ENCODE measurements around the gene FGR. TPM values are rescaled to one million over a fixed set of nuclear protein-coding genes. Genes with fewer than 3 reads are reported as not detected.
"Not testable (repeated sequence)": the region's sequence is repeated elsewhere in the genome, so short reads cannot be mapped to it uniquely, and the experiment has no call there.

Gene FGR
- total RNA-seq, 1 donor from 2014 or later, result 0.21 TPM

DNA sequence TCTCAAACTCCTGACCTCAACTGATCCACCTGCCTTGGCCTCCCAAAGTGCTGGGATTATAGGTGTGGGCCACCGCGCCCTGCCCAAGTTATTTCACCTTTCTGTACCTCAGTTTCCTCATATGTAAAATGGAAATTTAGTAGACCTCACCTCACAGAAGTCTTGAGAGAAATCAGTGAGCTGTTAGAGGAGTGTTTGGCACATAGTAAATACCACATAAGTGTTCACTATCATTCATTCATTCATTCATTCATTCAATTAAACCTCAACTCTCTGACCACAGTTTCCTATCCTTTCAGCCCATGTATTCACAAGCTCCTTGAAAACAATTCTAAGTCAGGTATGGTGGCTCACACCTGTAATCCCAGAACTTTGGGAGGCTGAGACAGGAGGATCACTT, 3.8 kb upstream of the FGR start:
- intact Hi-C loops (cut with micrococcal nuclease), result no loop called here
- no peak for DNase-seq (ENCODE audit: low spot score)
- H3K4me1 Mint-ChIP-seq (ENCODE audit: low read depth), result peaks cover 35% of the 10 kb centered on the region
- H3K4me3 Mint-ChIP-seq, result no peak overlapping the region
- H3K9me3 Mint-ChIP-seq, result no peaks in the 10 kb centered on the region
- no peak overlapping the region for H3K27ac Mint-ChIP-seq
- H3K27me3 Mint-ChIP-seq (ENCODE audit: insufficient read depth), result no peaks in the 10 kb centered on the region
- no peaks in the 10 kb centered on the region for H3K36me3 Mint-ChIP-seq (ENCODE audit: low read depth)

DNA sequence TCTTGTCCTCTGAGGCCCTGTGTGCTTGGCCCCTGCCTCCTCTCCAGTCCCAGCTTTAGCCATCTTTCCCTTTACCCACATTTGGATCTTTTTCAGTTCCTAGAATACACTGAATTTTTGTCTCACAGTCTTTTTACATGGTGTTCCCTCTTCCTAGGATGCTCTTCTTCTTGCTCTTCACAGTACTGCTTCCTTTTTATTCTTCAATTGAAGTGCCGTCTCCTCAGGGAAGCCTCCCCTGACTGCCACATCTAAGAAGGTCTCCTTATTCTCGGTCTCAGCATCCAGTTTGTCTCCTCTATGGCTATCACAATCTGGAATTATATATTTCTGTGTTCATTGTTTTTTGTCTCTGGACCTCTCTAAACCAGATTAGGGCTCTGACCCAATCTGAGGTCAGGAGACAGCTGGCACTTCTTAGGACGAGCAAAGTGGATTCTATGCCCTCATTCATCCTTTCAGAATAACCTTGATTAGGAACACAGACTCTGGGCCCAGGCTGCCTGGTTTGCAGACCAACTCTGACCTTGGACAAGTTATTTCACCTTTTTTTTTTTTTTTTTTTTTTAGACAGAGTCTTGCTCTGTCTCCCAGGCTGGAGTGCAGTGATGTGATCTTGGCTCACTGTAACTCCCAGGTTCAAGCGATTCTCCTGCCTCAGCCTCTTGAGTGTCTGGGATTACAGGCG, 3.2 kb upstream of the FGR start:
- Mint-ChIP-seq H3K4me1 (ENCODE audit: low read depth) (peaks cover 35% of the 10 kb centered on the region), H3K4me3 (no peak overlapping the region), H3K36me3 (ENCODE audit: low read depth) (no peaks in the 10 kb centered on the region), H3K27me3 (ENCODE audit: insufficient read depth) (no peaks in the 10 kb centered on the region), H3K9me3 (no peaks in the 10 kb centered on the region), H3K27ac (peak overlapping the region; percentile 5)
- intact Hi-C loops (cut with micrococcal nuclease), result no loop called here
- DNase-seq (ENCODE audit: low spot score), result no peak

DNA sequence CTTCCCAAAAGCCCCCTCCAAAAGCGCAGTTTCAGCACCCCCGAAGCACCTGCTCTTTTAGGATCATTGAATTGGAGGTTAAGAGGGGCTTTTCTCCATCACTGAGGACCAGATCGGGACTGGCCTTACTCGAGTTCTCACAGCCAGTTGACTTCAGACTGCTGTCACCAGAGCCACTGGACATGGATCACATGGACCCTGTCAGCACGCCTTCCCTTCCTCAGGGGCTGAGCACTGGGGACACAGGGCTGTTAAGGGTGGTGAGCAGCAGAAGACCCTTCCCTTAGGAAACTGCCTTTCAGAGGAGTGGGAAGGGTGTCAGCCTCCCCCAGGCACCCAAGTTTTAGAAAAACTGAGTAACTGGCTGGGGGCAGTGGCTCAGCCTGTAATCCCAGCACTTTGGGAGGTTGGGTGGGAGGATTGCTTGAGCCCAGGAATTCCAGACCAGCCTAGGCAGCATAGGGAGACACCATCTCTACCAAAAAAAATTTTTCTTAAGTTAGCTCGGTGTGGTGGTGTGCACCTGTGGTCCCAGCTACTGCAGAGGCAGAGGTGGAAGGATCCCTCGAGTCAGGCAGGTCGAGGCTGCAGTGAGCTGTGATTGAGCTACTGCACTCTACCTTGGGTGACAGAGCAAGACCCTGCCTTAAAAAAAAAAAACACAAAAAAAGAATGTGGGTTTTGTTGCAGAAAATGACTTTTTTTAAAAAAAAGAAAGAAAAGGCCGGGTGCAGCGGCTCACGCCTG, 584 bp upstream of the FGR start:
- no peak overlapping the region for H3K4me3 Mint-ChIP-seq
- intact Hi-C loops (cut with micrococcal nuclease), result no loop called here
- H3K36me3 Mint-ChIP-seq (ENCODE audit: low read depth), result no peaks in the 10 kb centered on the region
- no peak for DNase-seq (ENCODE audit: low spot score)
- no peaks in the 10 kb centered on the region for H3K9me3 Mint-ChIP-seq
- H3K4me1 Mint-ChIP-seq (ENCODE audit: low read depth), result peaks cover 61% of the 10 kb centered on the region
- H3K27ac Mint-ChIP-seq, result peak overlapping the region; percentile 50
- no peaks in the 10 kb centered on the region for H3K27me3 Mint-ChIP-seq (ENCODE audit: insufficient read depth)

DNA sequence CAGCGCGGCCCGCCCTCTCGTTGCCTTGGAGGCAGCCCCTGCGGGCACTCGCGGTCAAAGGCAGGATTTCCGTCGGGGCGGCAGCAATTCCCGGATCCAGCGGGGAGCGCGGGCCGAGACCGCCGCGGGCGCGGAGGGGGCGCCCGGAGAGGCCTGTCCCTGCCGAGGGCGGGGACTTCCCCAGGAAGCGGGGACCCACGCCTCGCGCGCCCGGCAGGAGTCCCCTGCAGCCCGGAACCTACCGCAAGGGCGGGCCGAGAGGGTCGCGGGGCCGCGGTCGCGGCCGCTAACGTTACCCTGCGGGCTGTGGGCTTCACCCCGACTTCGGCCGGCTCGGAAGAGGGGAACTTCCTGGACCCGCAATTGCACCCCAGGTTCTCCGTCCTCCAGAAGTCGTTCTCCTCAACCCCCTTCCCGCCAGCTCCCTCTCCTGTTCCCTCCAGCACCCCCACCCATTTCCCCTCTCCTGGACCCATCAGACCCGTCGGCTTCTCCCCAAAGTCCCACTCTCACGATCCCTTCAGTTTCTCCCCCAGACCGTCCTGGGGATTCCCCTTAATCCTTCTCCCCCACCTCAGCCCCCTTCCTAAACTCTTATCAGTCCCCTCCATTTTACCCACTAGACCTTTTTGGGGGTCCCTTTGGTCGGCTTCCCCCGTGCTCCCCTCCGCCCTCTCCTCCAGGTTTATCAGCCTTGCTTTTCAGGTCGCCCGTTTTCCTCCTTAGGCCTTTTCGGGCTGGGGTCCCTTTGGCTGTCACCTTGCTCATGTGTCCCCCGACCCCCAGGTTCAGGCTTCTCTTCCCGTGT, 604 bp downstream of the FGR start:
- H3K4me1 Mint-ChIP-seq (ENCODE audit: low read depth), result peaks cover 70% of the 10 kb centered on the region
- peak; percentile 53 for DNase-seq (ENCODE audit: low spot score)
- intact Hi-C loops (cut with micrococcal nuclease), result no loop called here
- H3K9me3 Mint-ChIP-seq, result no peaks in the 10 kb centered on the region
- H3K27me3 Mint-ChIP-seq (ENCODE audit: insufficient read depth), result no peaks in the 10 kb centered on the region
- H3K4me3 Mint-ChIP-seq, result peak overlapping the region; percentile 65
- peak overlapping the region; percentile 80 for H3K27ac Mint-ChIP-seq
- no peaks in the 10 kb centered on the region for H3K36me3 Mint-ChIP-seq (ENCODE audit: low read depth)

DNA sequence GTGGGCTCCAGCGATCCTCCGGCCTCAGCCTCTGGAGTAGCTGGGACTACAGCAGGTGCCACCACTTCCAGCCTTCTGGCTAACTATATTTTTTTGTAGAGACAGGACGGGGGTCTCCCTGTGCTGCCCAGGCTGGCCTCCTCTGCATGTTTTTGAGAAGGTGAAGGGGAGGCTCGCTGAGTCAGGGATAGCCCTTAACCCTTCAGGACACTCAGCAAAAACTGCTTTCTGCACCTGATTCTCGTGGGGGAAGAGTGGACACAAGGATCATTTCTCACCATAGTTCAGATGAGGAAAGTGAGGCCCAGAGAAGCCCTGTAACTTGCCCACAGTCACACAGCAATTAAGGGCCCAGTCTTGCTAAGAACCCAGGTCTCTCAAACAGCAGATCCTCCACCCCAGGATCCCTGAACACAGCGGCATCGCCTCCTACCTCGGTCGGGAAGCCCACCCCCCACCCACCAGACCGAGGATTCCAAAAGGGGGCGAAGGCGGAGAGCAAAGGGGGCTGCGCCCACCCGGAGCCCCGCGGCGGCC, 1.3 kb downstream of the FGR start:
- Mint-ChIP-seq H3K4me3 (peak overlapping the region; percentile 70), H3K27me3 (ENCODE audit: insufficient read depth) (no peaks in the 10 kb centered on the region), H3K27ac (peak overlapping the region; percentile 93), H3K9me3 (no peaks in the 10 kb centered on the region), H3K36me3 (ENCODE audit: low read depth) (no peaks in the 10 kb centered on the region), H3K4me1 (ENCODE audit: low read depth) (peaks cover 77% of the 10 kb centered on the region)
- no peak for DNase-seq (ENCODE audit: low spot score)
- intact Hi-C loops (cut with micrococcal nuclease), result loop anchor here (1.0 to 2.0 kb wide), 2 partner anchors 9 to 65 kb away; no protein-coding TSS in a partner anchor

DNA sequence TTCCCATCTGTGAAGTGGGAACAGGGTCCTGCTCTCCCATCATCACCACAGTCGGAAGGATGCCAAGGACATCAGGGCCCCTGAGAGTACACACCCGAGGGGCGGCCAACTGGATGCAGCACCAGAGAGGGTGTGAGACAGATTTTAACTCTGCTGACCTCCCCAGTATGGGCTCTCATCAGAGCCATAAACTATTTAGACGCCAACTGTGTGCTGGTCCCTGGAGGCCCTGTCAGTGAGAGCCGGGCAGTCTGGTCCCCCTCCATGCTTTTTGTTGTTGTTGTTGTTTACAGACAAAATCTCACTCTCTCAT, 1.7 kb downstream of the FGR start:
- Mint-ChIP-seq H3K4me3 (peak overlapping the region; percentile 74), H3K27me3 (ENCODE audit: insufficient read depth) (no peaks in the 10 kb centered on the region), H3K36me3 (ENCODE audit: low read depth) (no peaks in the 10 kb centered on the region), H3K4me1 (ENCODE audit: low read depth) (peaks cover 81% of the 10 kb centered on the region), H3K27ac (peak overlapping the region; percentile 93), H3K9me3 (no peaks in the 10 kb centered on the region)
- no peak for DNase-seq (ENCODE audit: low spot score)
- intact Hi-C loops (cut with micrococcal nuclease), result loop anchor here (1.0 to 2.0 kb wide), 2 partner anchors 9 to 64 kb away; no protein-coding TSS in a partner anchor

DNA sequence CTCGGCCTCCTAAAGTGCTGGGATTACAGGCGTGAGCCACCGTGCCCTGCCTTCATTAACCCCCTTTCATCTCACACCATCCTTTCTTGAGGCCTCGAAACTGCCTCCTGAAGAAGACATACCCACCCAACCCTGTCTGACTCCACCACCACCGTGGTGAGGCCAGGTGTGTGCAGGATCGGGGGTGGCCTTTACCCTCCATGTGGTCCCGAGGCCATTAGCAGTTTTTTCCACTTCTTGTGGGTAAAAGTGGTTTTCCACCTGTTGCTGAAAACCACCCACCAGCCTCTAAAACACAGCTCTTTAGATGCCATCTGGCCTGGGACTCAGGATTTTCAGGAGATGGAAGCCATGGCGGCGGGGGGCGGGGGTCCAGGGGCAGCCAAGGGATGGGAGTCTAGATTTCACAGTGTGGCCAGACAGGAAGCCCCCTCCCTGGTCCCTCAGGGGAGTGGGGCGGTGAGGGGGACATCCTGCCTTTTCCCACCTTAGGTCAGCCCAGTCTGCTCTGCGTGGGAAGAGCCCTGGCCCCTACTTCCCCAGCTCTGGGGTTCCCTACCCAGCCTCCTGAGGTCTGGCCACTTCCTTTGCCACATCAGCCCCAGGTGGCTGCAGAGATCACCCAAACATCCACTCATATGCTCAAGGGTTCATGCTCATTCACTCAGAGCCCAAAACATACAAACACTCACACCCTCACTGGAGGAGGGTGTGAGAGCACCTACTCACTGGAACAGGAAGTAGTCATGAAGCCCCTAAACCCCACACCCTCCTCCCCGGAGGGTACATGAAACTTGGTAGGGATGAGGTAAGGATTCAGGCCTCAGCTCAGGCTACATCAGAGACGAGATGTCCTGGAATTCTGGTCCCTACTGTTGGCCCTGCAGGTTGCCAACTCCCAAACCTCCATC, 2.3 kb downstream of the FGR start:
- Mint-ChIP-seq H3K4me3 (peak overlapping the region; percentile 74), H3K27me3 (ENCODE audit: insufficient read depth) (no peaks in the 10 kb centered on the region), H3K27ac (peak overlapping the region; percentile 93), H3K36me3 (ENCODE audit: low read depth) (no peaks in the 10 kb centered on the region), H3K4me1 (ENCODE audit: low read depth) (peaks cover 76% of the 10 kb centered on the region), H3K9me3 (no peaks in the 10 kb centered on the region)
- intact Hi-C loops (cut with micrococcal nuclease), result loop anchor here (1.0 to 2.0 kb wide), 5 partner anchors 8 to 64 kb away; no protein-coding TSS in a partner anchor
- peak; percentile 59 for DNase-seq (ENCODE audit: low spot score)

DNA sequence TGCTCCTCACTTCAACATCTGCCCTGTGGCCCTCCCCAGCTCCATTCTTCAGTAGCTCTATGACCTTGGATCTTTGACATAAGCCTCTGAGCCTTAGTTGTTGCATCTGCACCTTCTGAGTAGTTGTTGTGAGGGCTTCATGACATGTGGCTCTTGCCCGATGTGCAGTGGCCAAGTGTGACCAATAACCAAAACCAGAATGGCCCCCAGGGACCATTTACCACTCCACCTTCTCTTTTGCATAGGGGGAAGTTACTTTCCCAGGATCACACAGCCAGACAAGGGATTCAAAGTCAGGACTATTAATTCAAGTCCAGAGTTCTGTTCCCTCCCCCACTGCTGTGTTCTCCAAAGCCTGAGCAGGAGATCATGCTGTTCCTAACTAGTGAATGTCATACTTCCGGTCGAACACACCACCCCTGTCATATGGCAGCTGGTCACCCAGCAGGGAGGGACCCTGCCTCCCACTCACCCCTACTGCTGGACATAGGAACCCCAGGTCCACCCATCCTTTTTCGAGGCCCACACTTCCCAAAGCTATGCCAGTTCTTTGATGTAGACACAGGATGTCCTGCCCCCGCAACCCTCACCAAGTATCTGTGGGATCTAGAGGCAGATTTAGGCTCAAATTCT, 4.0 kb downstream of the FGR start:
- H3K4me1 Mint-ChIP-seq (ENCODE audit: low read depth), result peaks cover 68% of the 10 kb centered on the region
- DNase-seq (ENCODE audit: low spot score), result no peak
- no peaks in the 10 kb centered on the region for H3K27me3 Mint-ChIP-seq (ENCODE audit: insufficient read depth)
- intact Hi-C loops (cut with micrococcal nuclease), result no loop called here
- H3K9me3 Mint-ChIP-seq, result no peaks in the 10 kb centered on the region
- no peaks in the 10 kb centered on the region for H3K36me3 Mint-ChIP-seq (ENCODE audit: low read depth)
- H3K27ac Mint-ChIP-seq, result peak overlapping the region; percentile 93
- peak overlapping the region; percentile 25 for H3K4me3 Mint-ChIP-seq

DNA sequence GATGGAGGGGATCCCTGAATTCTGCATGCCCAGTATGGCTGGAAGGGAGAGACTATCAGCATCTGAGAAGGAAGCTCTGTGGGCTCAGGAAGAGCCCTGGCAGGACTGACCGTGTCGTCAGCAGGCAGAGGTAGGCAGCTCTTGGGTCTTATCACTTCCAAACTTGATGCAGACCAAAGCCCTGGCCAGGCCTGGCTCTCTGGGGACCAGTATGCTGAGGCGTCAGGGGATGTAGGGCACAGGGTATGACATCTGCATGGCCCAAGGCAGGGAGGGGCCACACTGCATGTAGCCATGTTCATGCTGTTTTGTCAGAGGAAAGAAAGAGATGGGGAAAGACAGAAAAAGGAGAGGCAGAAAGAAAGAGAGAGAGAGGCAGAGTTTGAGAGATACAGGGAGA, 6.3 kb downstream of the FGR start:
- H3K9me3 Mint-ChIP-seq, result no peaks in the 10 kb centered on the region
- intact Hi-C loops (cut with micrococcal nuclease), result no loop called here
- H3K36me3 Mint-ChIP-seq (ENCODE audit: low read depth), result no peaks in the 10 kb centered on the region
- DNase-seq (ENCODE audit: low spot score), result no peak
- no peaks in the 10 kb centered on the region for H3K27me3 Mint-ChIP-seq (ENCODE audit: insufficient read depth)
- no peak overlapping the region for H3K4me3 Mint-ChIP-seq
- H3K27ac Mint-ChIP-seq, result peak overlapping the region; percentile 50
- peaks cover 58% of the 10 kb centered on the region for H3K4me1 Mint-ChIP-seq (ENCODE audit: low read depth)

DNA sequence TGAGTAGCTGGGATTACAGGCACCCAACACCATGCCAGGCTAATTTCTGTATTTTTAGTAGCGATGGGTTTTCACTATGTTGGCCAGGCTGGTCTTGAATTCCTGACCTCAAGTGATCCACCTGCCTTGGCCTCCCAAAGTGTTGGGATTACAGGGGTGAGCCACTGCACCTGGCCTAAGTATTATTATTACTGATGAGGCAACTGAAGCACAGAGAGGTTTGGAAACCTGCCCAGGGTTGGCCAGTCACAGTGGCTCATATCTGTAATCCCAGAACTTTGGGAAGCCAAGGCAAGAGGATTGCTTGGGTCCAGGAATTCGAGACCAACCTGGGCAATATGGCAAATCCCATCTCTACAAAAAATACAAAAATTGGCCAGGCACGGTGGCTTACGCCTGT, 7.3 kb downstream of the FGR start:
- H3K27ac Mint-ChIP-seq; intact Hi-C loops (cut with micrococcal nuclease); H3K9me3 Mint-ChIP-seq; DNase-seq (ENCODE audit: low spot score); H3K36me3 Mint-ChIP-seq (ENCODE audit: low read depth); H3K4me3 Mint-ChIP-seq; H3K27me3 Mint-ChIP-seq (ENCODE audit: insufficient read depth): not testable (repeated sequence)
- H3K4me1 Mint-ChIP-seq (ENCODE audit: low read depth), result peaks cover 56% of the 10 kb centered on the region

DNA sequence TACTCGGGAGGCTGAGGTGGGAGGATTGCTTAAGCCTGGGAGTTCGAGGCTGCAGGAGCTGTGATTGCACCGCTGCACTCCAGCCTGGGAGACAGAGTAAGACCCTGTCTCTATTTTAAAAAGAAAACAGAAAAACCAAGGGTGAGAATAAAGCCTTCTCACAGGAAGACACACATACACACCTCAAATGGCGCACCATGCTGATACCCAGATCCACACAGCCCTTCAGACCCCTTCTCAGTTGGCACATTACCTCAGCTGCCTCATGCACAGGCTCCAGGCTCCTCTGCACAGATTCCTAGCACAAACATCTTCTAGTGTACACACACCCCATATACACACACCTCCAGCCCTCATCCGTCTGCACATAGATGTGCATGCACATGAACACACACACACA, 7.9 kb downstream of the FGR start:
- no peak for DNase-seq (ENCODE audit: low spot score)
- Mint-ChIP-seq H3K4me3 (no peak overlapping the region), H3K9me3 (no peaks in the 10 kb centered on the region), H3K36me3 (ENCODE audit: low read depth) (no peaks in the 10 kb centered on the region), H3K27ac (no peak overlapping the region), H3K27me3 (ENCODE audit: insufficient read depth) (peaks cover 5% of the 10 kb centered on the region), H3K4me1 (ENCODE audit: low read depth) (peaks cover 50% of the 10 kb centered on the region)
- intact Hi-C loops (cut with micrococcal nuclease), result no loop called here

All from activated T-helper 1 cell treated with anti-CD3 and anti-CD28 coated beads, Interleukin-12 subunit alpha, Interleukin-12 subunit beta, Interleukin-2, Interleukin-4 antibody, amounts not matched to agents 30 ng/mL and 10 ng/mL and 1 ng/mL, durations not matched to agents 14 hours and 24 hours and 36 hours (primary cell).